ENCODE results near the gene KXD1.

Gene KXD1

GRCh38 chr19:18605196-18605545, 47.5 kb downstream of the KXD1 start:
- no peak overlapping the region for H3K4me3 ChIP-seq (ENCODE audit: low read depth, low read length)
- no peak for TF ChIP-seq CTCF (IDR thresholded peaks at IDR 0.05; ENCODE audit: borderline replicate concordance, insufficient read depth, low read depth, low read length)

GRCh38 chr19:18605546-18606280, 48.0 kb downstream of the KXD1 start:
- no peak overlapping the region for H3K4me3 ChIP-seq (ENCODE audit: low read depth, low read length)
- TF ChIP-seq CTCF (IDR thresholded peaks at IDR 0.05; ENCODE audit: borderline replicate concordance, insufficient read depth, low read depth, low read length) = no peak

GRCh38 chr19:18606281-18607225, 48.9 kb downstream of the KXD1 start, which contains the start of gene CRLF1:
CRLF1 (minus strand) TSS chr19:18606799; CDS start chr19:18606656, 143 bp downstream.
- no peak within 1 kb of the TSS for H3K4me3 ChIP-seq (ENCODE audit: low read depth, low read length)
- no peak for TF ChIP-seq CTCF (IDR thresholded peaks at IDR 0.05; ENCODE audit: borderline replicate concordance, insufficient read depth, low read depth, low read length)

- no peak overlapping the region for H3K4me3 ChIP-seq (ENCODE audit: low read depth, low read length)
- no peak for TF ChIP-seq CTCF (IDR thresholded peaks at IDR 0.05; ENCODE audit: borderline replicate concordance, insufficient read depth, low read depth, low read length)
These were observed 49.8 kb downstream of the KXD1 start for GRCh38 chr19:18607226-18608101.

- TF ChIP-seq CTCF (IDR thresholded peaks at IDR 0.05; ENCODE audit: borderline replicate concordance, insufficient read depth, low read depth, low read length) = no peak
- H3K4me3 ChIP-seq (ENCODE audit: low read depth, low read length) = no peak overlapping the region
These were observed 50.6 kb downstream of the KXD1 start for GRCh38 chr19:18608102-18608804.
